Left ventricle myocardium inferior (tissue), 1 donor: ENCODE results near the gene UNC13B. TPM values are rescaled to one million over a fixed set of nuclear protein-coding genes. Genes with fewer than 3 reads are reported as not detected.
"Not testable (repeated sequence)": the region's sequence is repeated elsewhere in the genome, so short reads cannot be mapped to it uniquely, and the experiment has no call there.

ENCODE experiments used
- DNase-seq: peaks from one replicate; pipeline ENCODE4 v3.0.0-alpha.2; 2020
- H3K27ac ChIP-seq: fragments of 200-600 bp; replicated peaks from 2 replicates; pipeline ENCODE4 v1.8.0; 2021
- H3K27me3 ChIP-seq: fragments of 200-600 bp; 2 replicates; pipeline ENCODE4 v1.8.0; 2021; ENCODE audit warnings: low read depth
- H3K36me3 ChIP-seq: fragments of 200-600 bp; 2 replicates; pipeline ENCODE4 v1.8.0; 2021
- H3K4me1 ChIP-seq: fragments of 200-600 bp; 2 replicates; pipeline ENCODE4 v1.8.0; 2021
- H3K4me3 ChIP-seq: fragments of 200-600 bp; 2 replicates; pipeline ENCODE4 v1.8.0; 2021; ENCODE audit warnings: mild to moderate bottlenecking, moderate library complexity
- H3K9me3 ChIP-seq: fragments of 200-600 bp; replicated peaks from 2 replicates; pipeline ENCODE4 v1.8.0; 2021
- CTCF ChIP-seq: fragments of 200-600 bp; IDR thresholded peaks from 2 replicates; pipeline ENCODE4 v1.8.0; 2021; ENCODE audit warnings: antibody characterized with exemption, mild to moderate bottlenecking, borderline replicate concordance
- intact Hi-C: fragments of 100-400 bp; cut with micrococcal nuclease; formaldehyde crosslinking; loops from one replicate; pipeline ENCODE4 v1.11.0; 2022
- total RNA-seq: library from RNA; stranded (reverse); fragmentation: NEBNext Ultra II Directional; extraction: Animal tissue kit (Norgen Biotek cat#: 25700); gene quantifications from one replicate; pipeline ENCODE4 v1.2.1, GENCODE V29; 2021
- donor health status: DM: no; HTN: yes; CAD: no; lungs with severe emphysema.

UNC13B gene
- total RNA-seq, 1 donor from 2014 or later: 21.6 TPM

- no peaks in the 10 kb centered on the region for H3K36me3 ChIP-seq
- no peaks in the 10 kb centered on the region for H3K9me3 ChIP-seq
- H3K4me3 ChIP-seq: no peak overlapping the region
- H3K27me3 ChIP-seq: no peaks in the 10 kb centered on the region
- H3K4me1 ChIP-seq: peaks cover 24% of the 10 kb centered on the region
- intact Hi-C loops: no loop called here
- H3K27ac ChIP-seq: no peak overlapping the region
- no peak for DNase-seq
- TF ChIP-seq CTCF: no peak
Observed at GRCh38 chr9:35158501-35159280, 3.1 kb upstream of the UNC13B start.

- no peak for TF ChIP-seq CTCF
- H3K36me3 ChIP-seq: no peaks in the 10 kb centered on the region
- DNase-seq: no peak
- peaks cover 43% of the 10 kb centered on the region for H3K4me1 ChIP-seq
- no peaks in the 10 kb centered on the region for H3K9me3 ChIP-seq
- H3K4me3 ChIP-seq: peak overlapping the region; percentile 83
- intact Hi-C loops: loop anchor here (5.0 kb wide), 1 partner anchor 45 kb away; the partner anchor contains the start of gene ATOSB
- no peaks in the 10 kb centered on the region for H3K27me3 ChIP-seq
- H3K27ac ChIP-seq: peak overlapping the region; percentile 98
Observed at GRCh38 chr9:35162605-35163315, 951 bp downstream of the UNC13B start.

GRCh38 chr9:35163413-35163812, 1.6 kb downstream of the UNC13B start:
- intact Hi-C loops: loop anchor here (5.0 kb wide), 1 partner anchor 46 kb away; the partner anchor contains the start of gene ATOSB
- Histone ChIP-seq H3K9me3 (no peaks in the 10 kb centered on the region), H3K4me3 (peak overlapping the region; percentile 83), H3K4me1 (peaks cover 43% of the 10 kb centered on the region), H3K27me3 (no peaks in the 10 kb centered on the region), H3K27ac (peak overlapping the region; percentile 98), H3K36me3 (no peaks in the 10 kb centered on the region)
- no peak for DNase-seq
- TF ChIP-seq CTCF: no peak

GRCh38 chr9:35164711-35165110, 2.9 kb downstream of the UNC13B start:
- intact Hi-C loops: loop anchor here (5.0 kb wide), 1 partner anchor 47 kb away; the partner anchor contains the start of gene ATOSB
- H3K27ac ChIP-seq: peak overlapping the region; percentile 98

GRCh38 chr9:35167429-35167828, 5.6 kb downstream of the UNC13B start:
- DNase-seq, H3K4me3 ChIP-seq, H3K27ac ChIP-seq, H3K36me3 ChIP-seq, H3K9me3 ChIP-seq, H3K27me3 ChIP-seq, intact Hi-C loops: not testable (repeated sequence)
- peaks cover 42% of the 10 kb centered on the region for H3K4me1 ChIP-seq

More at GRCh38 chr9:35164711-35165110, 2.9 kb downstream of the UNC13B start:
- TF ChIP-seq CTCF: no peak
- Histone ChIP-seq H3K4me1 (peaks cover 48% of the 10 kb centered on the region), H3K27me3 (no peaks in the 10 kb centered on the region), H3K36me3 (no peaks in the 10 kb centered on the region), H3K4me3 (no peak overlapping the region), H3K9me3 (no peaks in the 10 kb centered on the region)
- DNase-seq: no peak
